ENCODE data around the gene MYH10.

Gene MYH10

DNA sequence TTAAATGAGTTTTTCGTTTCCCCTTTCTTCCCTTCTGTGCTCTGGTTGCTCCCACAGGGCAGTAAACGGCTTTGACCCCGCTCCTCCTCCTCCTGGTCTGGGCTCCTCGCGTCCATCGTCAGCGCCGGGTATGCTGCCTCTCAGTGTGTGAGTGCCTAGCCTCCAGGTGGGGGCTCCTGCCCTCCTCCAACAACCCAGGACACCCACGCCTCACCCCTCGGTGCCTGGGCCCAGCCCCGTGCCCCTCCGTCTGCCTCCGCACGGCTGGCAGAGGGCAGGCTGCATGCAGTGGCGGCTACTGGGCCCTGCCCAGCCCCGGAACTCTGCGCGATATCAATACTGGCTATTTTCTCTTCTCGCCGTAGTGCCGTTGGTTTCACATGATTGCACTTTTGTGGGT lies 163.7 kb downstream of the MYH10 start (continued):
- TF ChIP-seq, protein P1, sequence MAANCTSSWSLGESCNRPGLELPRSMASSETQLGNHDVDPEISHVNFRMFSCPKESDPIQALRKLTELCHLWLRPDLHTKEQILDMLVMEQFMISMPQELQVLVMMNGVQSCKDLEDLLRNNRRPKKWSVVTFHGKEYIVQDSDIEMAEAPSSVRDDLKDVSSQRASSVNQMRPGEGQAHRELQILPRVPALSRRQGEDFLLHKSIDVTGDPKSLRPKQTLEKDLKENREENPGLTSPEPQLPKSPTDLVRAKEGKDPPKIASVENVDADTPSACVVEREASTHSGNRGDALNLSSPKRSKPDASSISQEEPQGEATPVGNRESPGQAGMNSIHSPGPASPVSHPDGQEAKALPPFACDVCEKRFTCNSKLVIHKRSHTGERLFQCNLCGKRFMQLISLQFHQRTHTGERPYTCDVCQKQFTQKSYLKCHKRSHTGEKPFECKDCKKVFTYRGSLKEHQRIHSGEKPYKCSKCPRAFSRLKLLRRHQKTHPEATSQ (tag by site-specific recombination; IDR thresholded peaks at IDR 0.05): no peak
- TF ChIP-seq ZNF776 (tag by site-specific recombination; IDR thresholded peaks at IDR 0.05; ENCODE audit: borderline replicate concordance) (no peak), ZNF341 (tag by site-specific recombination; IDR thresholded peaks at IDR 0.05; ENCODE audit: low read depth) (no peak)
- TF ChIP-seq, protein P2, sequence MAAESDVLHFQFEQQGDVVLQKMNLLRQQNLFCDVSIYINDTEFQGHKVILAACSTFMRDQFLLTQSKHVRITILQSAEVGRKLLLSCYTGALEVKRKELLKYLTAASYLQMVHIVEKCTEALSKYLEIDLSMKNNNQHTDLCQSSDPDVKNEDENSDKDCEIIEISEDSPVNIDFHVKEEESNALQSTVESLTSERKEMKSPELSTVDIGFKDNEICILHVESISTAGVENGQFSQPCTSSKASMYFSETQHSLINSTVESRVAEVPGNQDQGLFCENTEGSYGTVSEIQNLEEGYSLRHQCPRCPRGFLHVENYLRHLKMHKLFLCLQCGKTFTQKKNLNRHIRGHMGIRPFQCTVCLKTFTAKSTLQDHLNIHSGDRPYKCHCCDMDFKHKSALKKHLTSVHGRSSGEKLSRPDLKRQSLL (tag by site-specific recombination; IDR thresholded peaks at IDR 0.05): no peak

DNA sequence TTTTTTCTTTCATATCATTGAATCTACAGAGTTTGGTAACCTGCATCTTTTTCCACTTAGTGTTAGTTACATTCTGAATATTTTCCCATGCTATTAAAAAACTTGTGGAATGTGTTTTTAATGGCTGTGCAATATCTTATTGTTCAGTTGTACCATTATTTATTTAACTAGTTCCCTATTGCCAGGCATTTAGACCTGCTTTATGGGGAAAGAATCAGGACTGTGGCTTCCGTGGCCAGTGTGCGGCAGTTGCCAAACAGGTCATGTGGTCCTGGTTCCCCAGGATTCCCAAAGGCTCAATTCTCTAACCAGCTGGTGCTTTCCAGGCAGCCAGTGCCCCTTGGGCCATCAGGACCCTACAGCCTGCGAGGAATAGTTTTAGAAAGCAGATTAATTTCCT lies 164.1 kb downstream of the MYH10 start:
- CTCF ChIA-PET: no interaction called here
- Histone ChIP-seq H3K27ac (ENCODE audit: extremely low read depth, low read depth, low read length) (no peak overlapping the region), H3K9me3 (ENCODE audit: control insufficient read depth, insufficient read depth, low read depth, low read length) (no peaks in the 10 kb centered on the region), H3K4me1 (ENCODE audit: control insufficient read depth, insufficient read depth, low read length) (no peaks in the 10 kb centered on the region), H3K36me3 (ENCODE audit: control insufficient read depth in 2 of 2, insufficient read depth in 1 of 2, low read length in 2 of 2) (peaks cover 4 to 83% of the 10 kb centered on the region in 2 experiments), H3K4me3 (ENCODE audit: low read depth, low read length) (no peak overlapping the region)
- POLR2A ChIA-PET: no interaction called here
- TF ChIP-seq ZNF529 (tag by site-specific recombination; IDR thresholded peaks at IDR 0.05; ENCODE audit: insufficient replicate concordance): no peak
- no peak for TF ChIP-seq ZNF514 (tag by site-specific recombination; IDR thresholded peaks at IDR 0.05)
- TF ChIP-seq, protein P3, sequence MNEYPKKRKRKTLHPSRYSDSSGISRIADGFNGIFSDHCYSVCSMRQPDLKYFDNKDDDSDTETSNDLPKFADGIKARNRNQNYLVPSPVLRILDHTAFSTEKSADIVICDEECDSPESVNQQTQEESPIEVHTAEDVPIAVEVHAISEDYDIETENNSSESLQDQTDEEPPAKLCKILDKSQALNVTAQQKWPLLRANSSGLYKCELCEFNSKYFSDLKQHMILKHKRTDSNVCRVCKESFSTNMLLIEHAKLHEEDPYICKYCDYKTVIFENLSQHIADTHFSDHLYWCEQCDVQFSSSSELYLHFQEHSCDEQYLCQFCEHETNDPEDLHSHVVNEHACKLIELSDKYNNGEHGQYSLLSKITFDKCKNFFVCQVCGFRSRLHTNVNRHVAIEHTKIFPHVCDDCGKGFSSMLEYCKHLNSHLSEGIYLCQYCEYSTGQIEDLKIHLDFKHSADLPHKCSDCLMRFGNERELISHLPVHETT (tag by site-specific recombination; IDR thresholded peaks at IDR 0.05): no peak
- no peak for TF ChIP-seq ZNF610 (tag by site-specific recombination; IDR thresholded peaks at IDR 0.05; ENCODE audit: borderline replicate concordance)
- TF ChIP-seq, protein P4, sequence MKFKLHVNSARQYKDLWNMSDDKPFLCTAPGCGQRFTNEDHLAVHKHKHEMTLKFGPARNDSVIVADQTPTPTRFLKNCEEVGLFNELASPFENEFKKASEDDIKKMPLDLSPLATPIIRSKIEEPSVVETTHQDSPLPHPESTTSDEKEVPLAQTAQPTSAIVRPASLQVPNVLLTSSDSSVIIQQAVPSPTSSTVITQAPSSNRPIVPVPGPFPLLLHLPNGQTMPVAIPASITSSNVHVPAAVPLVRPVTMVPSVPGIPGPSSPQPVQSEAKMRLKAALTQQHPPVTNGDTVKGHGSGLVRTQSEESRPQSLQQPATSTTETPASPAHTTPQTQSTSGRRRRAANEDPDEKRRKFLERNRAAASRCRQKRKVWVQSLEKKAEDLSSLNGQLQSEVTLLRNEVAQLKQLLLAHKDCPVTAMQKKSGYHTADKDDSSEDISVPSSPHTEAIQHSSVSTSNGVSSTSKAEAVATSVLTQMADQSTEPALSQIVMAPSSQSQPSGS (tag by site-specific recombination; IDR thresholded peaks at IDR 0.05; ENCODE audit: low read depth): no peak
- TF ChIP-seq ZXDB (tag by site-specific recombination; IDR thresholded peaks at IDR 0.05): no peak
- no peak for TF ChIP-seq ZNF202 (tag by site-specific recombination; IDR thresholded peaks at IDR 0.05; ENCODE audit: borderline replicate concordance)
- no peak for TF ChIP-seq KLF16 (tag by site-specific recombination; IDR thresholded peaks at IDR 0.05)
- no peak for TF ChIP-seq ZNF121 (tag by site-specific recombination; IDR thresholded peaks at IDR 0.05)
- no peak for TF ChIP-seq ZNF792 (tag by site-specific recombination; IDR thresholded peaks at IDR 0.05)
- TF ChIP-seq ZNF350 (tag by site-specific recombination; IDR thresholded peaks at IDR 0.05): no peak
- TF ChIP-seq, protein P5, sequence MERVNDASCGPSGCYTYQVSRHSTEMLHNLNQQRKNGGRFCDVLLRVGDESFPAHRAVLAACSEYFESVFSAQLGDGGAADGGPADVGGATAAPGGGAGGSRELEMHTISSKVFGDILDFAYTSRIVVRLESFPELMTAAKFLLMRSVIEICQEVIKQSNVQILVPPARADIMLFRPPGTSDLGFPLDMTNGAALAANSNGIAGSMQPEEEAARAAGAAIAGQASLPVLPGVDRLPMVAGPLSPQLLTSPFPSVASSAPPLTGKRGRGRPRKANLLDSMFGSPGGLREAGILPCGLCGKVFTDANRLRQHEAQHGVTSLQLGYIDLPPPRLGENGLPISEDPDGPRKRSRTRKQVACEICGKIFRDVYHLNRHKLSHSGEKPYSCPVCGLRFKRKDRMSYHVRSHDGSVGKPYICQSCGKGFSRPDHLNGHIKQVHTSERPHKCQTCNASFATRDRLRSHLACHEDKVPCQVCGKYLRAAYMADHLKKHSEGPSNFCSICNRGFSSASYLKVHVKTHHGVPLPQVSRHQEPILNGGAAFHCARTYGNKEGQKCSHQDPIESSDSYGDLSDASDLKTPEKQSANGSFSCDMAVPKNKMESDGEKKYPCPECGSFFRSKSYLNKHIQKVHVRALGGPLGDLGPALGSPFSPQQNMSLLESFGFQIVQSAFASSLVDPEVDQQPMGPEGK (tag by site-specific recombination; IDR thresholded peaks at IDR 0.05): no peak
- TF ChIP-seq, protein P6, sequence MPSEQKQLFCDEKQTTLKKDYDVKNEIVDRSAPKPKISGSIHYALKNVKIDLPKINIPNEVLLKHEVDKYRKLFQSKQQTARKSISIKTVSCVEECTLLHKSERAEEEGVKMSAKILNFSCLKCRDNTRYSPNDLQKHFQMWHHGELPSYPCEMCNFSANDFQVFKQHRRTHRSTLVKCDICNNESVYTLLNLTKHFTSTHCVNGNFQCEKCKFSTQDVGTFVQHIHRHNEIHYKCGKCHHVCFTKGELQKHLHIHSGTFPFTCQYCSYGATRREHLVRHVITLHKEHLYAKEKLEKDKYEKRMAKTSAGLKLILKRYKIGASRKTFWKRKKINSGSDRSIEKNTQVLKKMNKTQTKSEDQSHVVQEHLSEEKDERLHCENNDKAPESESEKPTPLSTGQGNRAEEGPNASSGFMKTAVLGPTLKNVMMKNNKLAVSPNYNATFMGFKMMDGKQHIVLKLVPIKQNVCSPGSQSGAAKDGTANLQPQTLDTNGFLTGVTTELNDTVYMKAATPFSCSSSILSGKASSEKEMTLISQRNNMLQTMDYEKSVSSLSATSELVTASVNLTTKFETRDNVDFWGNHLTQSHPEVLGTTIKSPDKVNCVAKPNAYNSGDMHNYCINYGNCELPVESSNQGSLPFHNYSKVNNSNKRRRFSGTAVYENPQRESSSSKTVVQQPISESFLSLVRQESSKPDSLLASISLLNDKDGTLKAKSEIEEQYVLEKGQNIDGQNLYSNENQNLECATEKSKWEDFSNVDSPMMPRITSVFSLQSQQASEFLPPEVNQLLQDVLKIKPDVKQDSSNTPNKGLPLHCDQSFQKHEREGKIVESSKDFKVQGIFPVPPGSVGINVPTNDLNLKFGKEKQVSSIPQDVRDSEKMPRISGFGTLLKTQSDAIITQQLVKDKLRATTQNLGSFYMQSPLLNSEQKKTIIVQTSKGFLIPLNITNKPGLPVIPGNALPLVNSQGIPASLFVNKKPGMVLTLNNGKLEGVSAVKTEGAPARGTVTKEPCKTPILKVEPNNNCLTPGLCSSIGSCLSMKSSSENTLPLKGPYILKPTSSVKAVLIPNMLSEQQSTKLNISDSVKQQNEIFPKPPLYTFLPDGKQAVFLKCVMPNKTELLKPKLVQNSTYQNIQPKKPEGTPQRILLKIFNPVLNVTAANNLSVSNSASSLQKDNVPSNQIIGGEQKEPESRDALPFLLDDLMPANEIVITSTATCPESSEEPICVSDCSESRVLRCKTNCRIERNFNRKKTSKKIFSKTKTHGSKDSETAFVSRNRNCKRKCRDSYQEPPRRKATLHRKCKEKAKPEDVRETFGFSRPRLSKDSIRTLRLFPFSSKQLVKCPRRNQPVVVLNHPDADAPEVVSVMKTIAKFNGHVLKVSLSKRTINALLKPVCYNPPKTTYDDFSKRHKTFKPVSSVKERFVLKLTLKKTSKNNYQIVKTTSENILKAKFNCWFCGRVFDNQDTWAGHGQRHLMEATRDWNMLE (tag by site-specific recombination; conservative IDR thresholded peaks at IDR 0.05; ENCODE audit: low read depth): no peak
